Cardiac fibroblast (primary cell): ENCODE results near the gene FHOD3.

ENCODE experiments used
- DNase-seq, 2 donors: peaks; one replicate each; pipeline versions ENCODE4 v3.0.0 to v3.0.0-alpha.2; 2010; ENCODE audit warnings: low read depth in 2 of 2
- H3K4me3 ChIP-seq, 2 donors: replicated peaks in 1 of 2; 1 replicate in 1 of 2; 2 replicates in 1 of 2; pipeline ENCODE4 v1.5.1; 2011; ENCODE audit warnings: low read depth in 2 of 2, low read length in 2 of 2, mild to moderate bottlenecking in 2 of 2, moderate library complexity in 1 of 2
- CTCF ChIP-seq: IDR thresholded peaks from one replicate; pipeline ENCODE4 v1.5.1; 2011; ENCODE audit warnings: low read depth, mild to moderate bottlenecking, low read length, inconsistent platforms

The FHOD3 gene

DNA sequence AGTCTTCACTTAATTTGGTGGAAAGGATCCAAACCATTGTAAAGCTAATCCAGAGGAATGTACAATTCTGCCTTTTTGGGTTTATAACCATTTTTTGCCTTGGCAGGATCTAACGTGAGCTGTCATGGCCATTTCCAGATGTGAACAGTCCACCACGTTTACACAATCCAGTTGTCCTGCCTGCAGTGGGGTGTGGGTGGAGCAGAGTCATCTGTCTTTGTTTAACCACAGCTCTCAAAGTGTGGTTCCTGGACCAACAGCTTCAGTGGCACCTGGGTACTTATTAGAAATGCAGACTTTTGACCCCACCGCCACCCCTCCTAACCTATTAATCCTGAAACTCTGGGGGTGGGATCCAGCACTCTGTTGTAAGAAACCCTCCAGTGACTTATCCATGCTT lies 35.9 kb downstream of the FHOD3 start:
- TF ChIP-seq CTCF, result no peak
- peak; percentile 62 to 70 for DNase-seq
- no peak overlapping the region for H3K4me3 ChIP-seq

GRCh38 chr18:36334798-36335197 lies 37.3 kb downstream of the FHOD3 start:
- H3K4me3 ChIP-seq, result no peak overlapping the region
- no peak for TF ChIP-seq CTCF
- no peak for DNase-seq

DNA sequence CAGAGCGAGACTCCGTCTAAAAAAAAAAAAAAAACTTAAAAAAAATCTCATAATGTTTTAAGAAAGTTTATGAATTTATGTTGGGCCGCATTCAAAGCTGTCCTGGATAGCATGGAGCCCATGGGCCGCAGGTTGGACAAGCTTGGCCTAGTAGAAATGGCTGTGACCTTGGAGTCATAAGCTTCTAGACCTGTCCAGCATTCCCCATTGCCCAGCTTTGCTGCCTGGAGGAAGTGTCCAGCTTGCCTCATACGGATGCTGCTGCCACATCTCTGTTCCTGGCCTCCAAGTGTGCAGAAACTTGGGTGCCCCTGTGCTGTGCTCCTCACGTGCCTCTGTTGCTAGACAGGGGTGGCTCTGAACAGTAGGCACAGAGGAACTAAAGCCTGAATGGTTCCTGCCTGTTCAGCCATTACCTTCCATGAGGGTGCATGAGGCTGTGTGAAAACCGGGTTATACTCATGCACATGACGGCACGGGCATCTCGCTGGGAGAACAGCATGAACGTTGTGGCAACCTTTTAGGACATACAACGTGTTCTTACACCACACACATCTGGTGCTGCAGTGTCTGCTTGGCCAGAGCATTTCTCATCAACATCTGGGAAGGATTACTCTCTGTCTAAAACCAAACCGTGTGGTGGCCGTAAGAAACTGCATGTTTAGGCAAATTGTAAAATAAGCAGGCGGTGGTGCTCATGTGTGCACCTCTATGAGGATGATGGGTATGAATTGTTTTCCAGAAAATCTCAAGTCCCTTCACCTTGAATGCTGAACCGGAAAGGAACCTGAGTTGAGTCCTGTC lies 38.2 kb downstream of the FHOD3 start:
- no peak for TF ChIP-seq CTCF
- no peak for DNase-seq
- H3K4me3 ChIP-seq, result no peak overlapping the region

DNA sequence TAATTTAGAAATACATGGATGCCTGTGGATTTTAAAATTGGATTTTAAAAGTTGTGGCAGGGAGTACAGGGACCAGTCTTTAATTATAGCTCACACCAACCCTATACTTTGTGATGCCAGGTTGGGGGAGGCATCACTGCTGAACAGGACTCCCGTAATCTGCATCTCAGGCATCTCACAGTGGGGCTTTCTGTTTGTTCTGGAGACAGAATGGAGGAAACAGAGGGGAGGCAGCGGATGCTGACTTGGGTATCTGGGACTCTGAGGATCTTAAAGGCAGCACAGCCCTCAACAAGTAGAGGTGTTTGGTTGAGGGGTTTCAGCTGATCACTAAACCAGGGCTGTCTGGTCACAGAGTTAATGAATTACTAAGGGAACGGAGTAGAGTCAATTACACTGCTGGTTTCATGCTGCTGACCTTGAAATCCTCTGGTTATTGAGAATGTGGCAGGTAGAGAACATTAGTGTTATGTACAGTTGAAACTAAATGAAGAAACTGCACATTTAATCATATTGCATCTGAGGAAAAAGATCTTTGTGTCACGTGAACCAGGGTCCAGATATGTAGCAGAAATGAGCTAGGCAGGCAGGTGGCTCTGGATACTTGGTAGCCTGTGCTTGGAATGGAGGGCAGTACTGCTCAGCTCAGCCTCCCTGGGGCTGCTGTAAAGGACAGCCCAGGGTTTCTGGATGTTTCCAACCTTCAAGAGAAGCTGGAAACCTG lies 40.3 kb downstream of the FHOD3 start:
- no peak for DNase-seq
- no peak overlapping the region for H3K4me3 ChIP-seq
- TF ChIP-seq CTCF, result no peak

DNA sequence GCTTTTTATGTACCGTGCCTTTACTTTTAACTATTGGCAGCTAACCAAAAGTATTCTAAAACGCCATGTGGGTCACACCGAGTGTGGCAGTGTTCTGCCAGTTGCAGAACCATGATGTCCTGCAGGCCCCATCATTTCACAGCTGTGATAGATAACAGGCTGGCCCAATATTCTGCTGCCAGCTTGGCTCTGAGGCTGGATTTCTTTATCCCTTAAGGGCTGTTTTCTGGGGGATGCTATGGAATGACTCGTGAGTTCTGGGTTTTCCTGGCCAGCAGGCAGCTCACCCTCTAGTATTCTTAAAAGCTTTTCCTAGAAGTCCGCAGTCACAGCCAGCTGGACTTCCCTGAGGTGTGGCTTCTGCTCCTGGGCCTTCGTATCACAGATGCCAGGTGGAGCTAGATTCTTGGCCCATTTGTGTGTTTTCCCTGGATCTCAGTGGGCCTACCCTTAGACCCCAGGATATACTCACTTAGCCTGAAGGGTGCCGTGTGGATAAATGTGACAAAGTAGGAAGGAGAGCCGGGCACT lies 41.0 kb downstream of the FHOD3 start:
- no peak for TF ChIP-seq CTCF

DNA sequence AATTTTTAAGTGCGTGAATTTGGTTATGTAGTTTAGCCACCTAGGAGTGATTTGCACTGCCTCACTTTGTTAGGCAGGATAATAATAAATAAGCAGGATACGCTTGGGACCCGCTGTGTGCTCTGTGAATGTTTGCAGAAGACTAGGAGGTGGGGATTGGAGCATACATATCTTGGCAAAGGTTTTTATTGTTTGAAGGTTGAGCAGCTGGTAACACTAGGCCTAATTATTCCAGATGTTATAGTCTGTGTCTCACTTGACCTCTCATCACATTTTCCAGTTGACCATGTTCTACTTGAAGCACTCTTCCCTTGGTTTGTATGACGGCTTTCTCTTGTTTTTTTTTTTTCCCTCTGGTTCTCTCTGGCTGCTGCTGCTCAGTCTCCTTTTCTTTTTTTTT lies 42.7 kb downstream of the FHOD3 start:
- no peak overlapping the region for H3K4me3 ChIP-seq
- TF ChIP-seq CTCF, result no peak
- DNase-seq, result no peak

More for the DNA sequence above, 41.0 kb downstream of the FHOD3 start:
- DNase-seq, result no peak
- no peak overlapping the region for H3K4me3 ChIP-seq
